CD4-positive, alpha-beta T cell treated with Interleukin-6 for 4 hours (primary cell): ENCODE data around the gene MRPL52.
"Not testable (repeated sequence)": the region's sequence is repeated elsewhere in the genome, so short reads cannot be mapped to it uniquely, and the experiment has no call there.

Experiments
- DNase-seq: peaks from one replicate; pipeline ENCODE4 v3.0.0-alpha.2; 2020; ENCODE audit warnings: mixed read lengths

Gene MRPL52

GRCh38 chr14:22812744-22813143 lies 16.9 kb upstream of the MRPL52 start:
- no peak for DNase-seq

GRCh38 chr14:22813145-22813544 lies 16.5 kb upstream of the MRPL52 start:
- DNase-seq: no peak

- no peak for DNase-seq
Observed at GRCh38 chr14:22814373-22814772, 15.3 kb upstream of the MRPL52 start.

GRCh38 chr14:22814941-22815713 lies 14.6 kb upstream of the MRPL52 start, which contains the start of gene SLC7A7:
SLC7A7 (minus strand) TSS chr14:22815435; CDS start chr14:22813398, 2,037 bp downstream.
- no peak for DNase-seq

- no peak for DNase-seq
Observed at GRCh38 chr14:22819151-22819988, 10.3 kb upstream of the MRPL52 start.

GRCh38 chr14:22820731-22821130 lies 9.0 kb upstream of the MRPL52 start:
- DNase-seq: no peak

GRCh38 chr14:22821193-22822015 lies 8.3 kb upstream of the MRPL52 start:
- no peak for DNase-seq

GRCh38 chr14:22822016-22822570 lies 7.6 kb upstream of the MRPL52 start:
- DNase-seq: no peak

GRCh38 chr14:22822571-22823098 lies 7.1 kb upstream of the MRPL52 start:
- DNase-seq: peak; percentile 81

- peak; percentile 39 for DNase-seq
Observed at GRCh38 chr14:22824711-22825359, 4.9 kb upstream of the MRPL52 start.

- not testable (repeated sequence) for DNase-seq
Observed at GRCh38 chr14:22829076-22829660, 519 bp upstream of the MRPL52 start.

GRCh38 chr14:22830443-22831010 lies 840 bp downstream of the MRPL52 start:
- no peak for DNase-seq

GRCh38 chr14:22835505-22835904 lies 5.8 kb downstream of the MRPL52 start:
- DNase-seq: no peak

GRCh38 chr14:22836301-22837113 lies 6.8 kb downstream of the MRPL52 start, which contains the start of gene MMP14:
MMP14 (plus strand) TSS chr14:22836585; CDS start chr14:22836818, 233 bp downstream.
- DNase-seq: no peak

GRCh38 chr14:22837114-22837749 lies 7.5 kb downstream of the MRPL52 start:
- peak; percentile 34 for DNase-seq

GRCh38 chr14:22837750-22838538 lies 8.3 kb downstream of the MRPL52 start:
- DNase-seq: no peak

- DNase-seq: no peak
Observed at GRCh38 chr14:22838631-22839041, 8.9 kb downstream of the MRPL52 start.

- no peak for DNase-seq
Observed at GRCh38 chr14:22839159-22839779, 9.6 kb downstream of the MRPL52 start.
